ENCODE data around the gene SNX25. TPM values are rescaled to one million over a fixed set of nuclear protein-coding genes. Genes with fewer than 3 reads are reported as not detected.
"Not testable (repeated sequence)": the region's sequence is repeated elsewhere in the genome, so short reads cannot be mapped to it uniquely, and the experiment has no call there.

Gene SNX25
- 7.7 TPM for polyA plus RNA-seq (ENCODE audit: insufficient read length)

- peak; percentile 79 for DNase-seq
Measured at GRCh38 chr4:185209031-185209851, at the start of gene SNX25. TSS of gene SNX25 (plus strand) at chr4:185209598. CDS start at chr4:185209827, 229 bp downstream.

- DNase-seq, result no peak
Measured at GRCh38 chr4:185165605-185166063, 43.8 kb upstream of the SNX25 start.

GRCh38 chr4:185167234-185167633 lies 42.2 kb upstream of the SNX25 start:
- DNase-seq, result no peak

GRCh38 chr4:185171373-185172071 lies 37.9 kb upstream of the SNX25 start:
- no peak for DNase-seq

- DNase-seq, result no peak
Measured at GRCh38 chr4:185179488-185179887, 29.9 kb upstream of the SNX25 start.

- no peak for DNase-seq
Measured at GRCh38 chr4:185182239-185182638, 27.2 kb upstream of the SNX25 start.

GRCh38 chr4:185183622-185184281 lies 25.6 kb upstream of the SNX25 start:
- DNase-seq, result peak; percentile 86

GRCh38 chr4:185186769-185187168 lies 22.6 kb upstream of the SNX25 start:
- no peak for DNase-seq

- no peak for DNase-seq
Measured at GRCh38 chr4:185189606-185190305, 19.6 kb upstream of the SNX25 start.

GRCh38 chr4:185190306-185190856 lies 19.0 kb upstream of the SNX25 start:
- DNase-seq, result no peak

GRCh38 chr4:185192059-185192458 lies 17.3 kb upstream of the SNX25 start:
- no peak for DNase-seq

GRCh38 chr4:185194924-185195888 lies 14.2 kb upstream of the SNX25 start:
- no peak for DNase-seq

GRCh38 chr4:185196437-185196836 lies 13.0 kb upstream of the SNX25 start:
- no peak for DNase-seq

GRCh38 chr4:185198189-185198588 lies 11.2 kb upstream of the SNX25 start:
- DNase-seq, result not testable (repeated sequence)

GRCh38 chr4:185201977-185202962 lies 7.1 kb upstream of the SNX25 start:
- peak; percentile 13 for DNase-seq

GRCh38 chr4:185202984-185203485 lies 6.4 kb upstream of the SNX25 start:
- peak; percentile 51 for DNase-seq

- peak; percentile 93 for DNase-seq
Measured at GRCh38 chr4:185203486-185204237, 5.7 kb upstream of the SNX25 start, which contains the start of gene CFAP97. TSS of gene CFAP97 (minus strand) at chr4:185204000. CDS start at chr4:185191196, 12,804 bp downstream.

GRCh38 chr4:185204238-185204910 lies 5.0 kb upstream of the SNX25 start:
- DNase-seq, result no peak

Data from hindlimb muscle (tissue), 1 donor.